DOHH2 (cell line): ENCODE results near the gene CCNL1.

Source experiments
- H3F3A ChIP-seq: fragments of 200-600 bp; sonication (generic), shearing (Covaris generic); 2 replicates; pipeline ENCODE4 v1.6.0; 2016; ENCODE audit warnings: antibody characterized with exemption, mild to moderate bottlenecking; ENCODE audit not compliant: control insufficient read depth, insufficient read depth
- H3K27ac ChIP-seq: fragments of 200-600 bp; sonication (generic); 2 replicates; pipeline ENCODE4 v1.5.1; 2014; ENCODE audit warnings: low read depth, mild to moderate bottlenecking, low read length, moderate library complexity
- H3K27me3 ChIP-seq: fragments of 200-600 bp; sonication (generic); 2 replicates; pipeline ENCODE4 v1.6.1; 2014; ENCODE audit warnings: mild to moderate bottlenecking, low read length, mixed read lengths; ENCODE audit not compliant: control insufficient read depth
- H3K36me3 ChIP-seq: fragments of 200-600 bp; sonication (generic); 2 replicates; pipeline ENCODE4 v1.6.1; 2014; ENCODE audit warnings: mild to moderate bottlenecking, low read length, moderate library complexity, mixed read lengths; ENCODE audit not compliant: control insufficient read depth
- H3K4me1 ChIP-seq: fragments of 200-600 bp; sonication (generic); 2 replicates; pipeline ENCODE4 v1.6.1; 2014; ENCODE audit warnings: mild to moderate bottlenecking, low read length, mixed read lengths; ENCODE audit not compliant: control insufficient read depth
- H3K4me2 ChIP-seq: fragments of 200-600 bp; sonication (generic); 2 replicates; pipeline ENCODE4 v1.6.0; 2014; ENCODE audit warnings: mild to moderate bottlenecking, low read length, moderate library complexity
- H3K4me3 ChIP-seq: fragments of 200-600 bp; sonication (generic); 2 replicates; pipeline ENCODE4 v1.5.1; 2014; ENCODE audit warnings: mild to moderate bottlenecking, low read length, mixed read lengths
- H3K79me2 ChIP-seq: fragments of 200-600 bp; sonication (generic); 2 replicates; pipeline ENCODE4 v1.6.1; 2014; ENCODE audit warnings: mild to moderate bottlenecking, low read length, mixed read lengths; ENCODE audit not compliant: control insufficient read depth
- H3K9me2 ChIP-seq: fragments of 200-600 bp; sonication (generic); replicated peaks from 2 replicates; pipeline ENCODE4 v1.6.1; 2014; ENCODE audit warnings: mild to moderate bottlenecking, low read length, mixed read lengths; ENCODE audit not compliant: control insufficient read depth
- H3K9me3 ChIP-seq: fragments of 200-600 bp; sonication (generic); 2 replicates; pipeline ENCODE4 v1.6.1; 2014; ENCODE audit warnings: antibody characterized with exemption, low read length, mixed read lengths; ENCODE audit not compliant: control insufficient read depth, insufficient read depth
- H4K20me1 ChIP-seq: fragments of 200-600 bp; sonication (generic); 2 replicates; pipeline ENCODE4 v1.6.0; 2014; ENCODE audit warnings: low read depth, mild to moderate bottlenecking, antibody characterized with exemption, low read length, moderate library complexity; ENCODE audit not compliant: control insufficient read depth, insufficient read depth
- CTCF ChIP-seq: fragments of 200-600 bp; sonication (generic); IDR thresholded peaks from one replicate; pipeline ENCODE4 v1.5.1; 2014; ENCODE audit warnings: antibody characterized with exemption, mild to moderate bottlenecking, low read depth, low read length; ENCODE audit not compliant: poor library complexity, severe bottlenecking
- EZH2phosphoT487 ChIP-seq: fragments of 200-600 bp; sonication (generic); IDR thresholded peaks from 2 replicates; pipeline ENCODE4 v1.6.1; 2017; ENCODE audit warnings: borderline replicate concordance, mild to moderate bottlenecking, antibody characterized with exemption, low read length, moderate library complexity, mixed read lengths

The CCNL1 gene

GRCh38 chr3:157190380-157190872 lies 30.5 kb upstream of the CCNL1 start:
- TF ChIP-seq EZH2phosphoT487 (no peak), CTCF (no peak)
- no peaks in the 10 kb centered on the region for H3F3A ChIP-seq
- no peak overlapping the region for H3K4me2 ChIP-seq
- H3K4me3 ChIP-seq = no peak overlapping the region
- no peaks in the 10 kb centered on the region for H3K4me1 ChIP-seq
- no peaks in the 10 kb centered on the region for H3K27me3 ChIP-seq
- no peaks in the 10 kb centered on the region for H3K9me2 ChIP-seq
- H3K27ac ChIP-seq = no peak overlapping the region
- peaks cover 28% of the 10 kb centered on the region for H3K9me3 ChIP-seq
- H4K20me1 ChIP-seq = no peaks in the 10 kb centered on the region
- H3K79me2 ChIP-seq = no peaks in the 10 kb centered on the region
- peaks cover 1% of the 10 kb centered on the region; the same call in 1 of the 2 replicates for H3K36me3 ChIP-seq

GRCh38 chr3:157188391-157188790 lies 28.4 kb upstream of the CCNL1 start:
- Histone ChIP-seq H3K27me3 (no peaks in the 10 kb centered on the region), H3K27ac (no peak overlapping the region), H3K4me2 (no peak overlapping the region), H3K9me2 (no peaks in the 10 kb centered on the region), H3K4me3 (no peak overlapping the region), H3K79me2 (no peaks in the 10 kb centered on the region), H4K20me1 (no peaks in the 10 kb centered on the region), H3F3A (no peaks in the 10 kb centered on the region), H3K36me3 (peaks cover 8% of the 10 kb centered on the region; the same call in 1 of the 2 replicates), H3K9me3 (peaks cover 28% of the 10 kb centered on the region), H3K4me1 (no peaks in the 10 kb centered on the region)
- no peak for TF ChIP-seq EZH2phosphoT487
- no peak for TF ChIP-seq CTCF

- Histone ChIP-seq H3K4me2 (no peak overlapping the region), H3K9me3 (peaks cover 19% of the 10 kb centered on the region), H4K20me1 (no peaks in the 10 kb centered on the region), H3K27me3 (no peaks in the 10 kb centered on the region), H3F3A (0 out of 2 replicates have a peak, but pooled peaks cover 3% of the 10 kb centered on the region), H3K36me3 (peaks cover 11% of the 10 kb centered on the region; the same call in 1 of the 2 replicates), H3K9me2 (no peaks in the 10 kb centered on the region), H3K27ac (no peak overlapping the region), H3K79me2 (peaks cover 5% of the 10 kb centered on the region), H3K4me1 (no peaks in the 10 kb centered on the region), H3K4me3 (no peak overlapping the region)
- TF ChIP-seq CTCF (peak; percentile 9), EZH2phosphoT487 (no peak)
Measured at GRCh38 chr3:157182879-157183278, 22.9 kb upstream of the CCNL1 start.
